ENCODE results near the gene FAM221B.

The FAM221B gene

GRCh38 chr9:35798658-35799374 is 29.7 kb downstream of the FAM221B start:
- no peak for DNase-seq (ENCODE audit: extremely low read depth, insufficient read length)
- Histone ChIP-seq H3K36me3 (ENCODE audit: control insufficient read depth, insufficient read depth, low read length) (peaks cover 3% of the 10 kb centered on the region), H3K27me3 (replicated peaks; ENCODE audit: control insufficient read depth, insufficient read depth, low read length) (no peaks in the 10 kb centered on the region), H3K4me3 (replicated peaks; ENCODE audit: low read depth, low read length) (no peak overlapping the region)
- no peak for TF ChIP-seq CTCF (IDR thresholded peaks at IDR 0.05; ENCODE audit: insufficient read depth, low read length, poor library complexity, severe bottlenecking)

GRCh38 chr9:35797311-35798109 is 31.0 kb downstream of the FAM221B start:
- H3K27me3 ChIP-seq (replicated peaks; ENCODE audit: control insufficient read depth, insufficient read depth, low read length), result no peaks in the 10 kb centered on the region
- no peak for TF ChIP-seq CTCF (IDR thresholded peaks at IDR 0.05; ENCODE audit: insufficient read depth, low read length, poor library complexity, severe bottlenecking)
- peaks cover 7% of the 10 kb centered on the region for H3K36me3 ChIP-seq (ENCODE audit: control insufficient read depth, insufficient read depth, low read length)
- DNase-seq (ENCODE audit: extremely low read depth, insufficient read length), result no peak
- no peak overlapping the region for H3K4me3 ChIP-seq (replicated peaks; ENCODE audit: low read depth, low read length)

GRCh38 chr9:35795695-35796094 is 32.8 kb downstream of the FAM221B start:
- DNase-seq (ENCODE audit: extremely low read depth, insufficient read length), result no peak
- TF ChIP-seq CTCF (IDR thresholded peaks at IDR 0.05; ENCODE audit: insufficient read depth, low read length, poor library complexity, severe bottlenecking), result no peak

GRCh38 chr9:35793461-35793860 is 35.1 kb downstream of the FAM221B start:
- no peak for TF ChIP-seq CTCF (IDR thresholded peaks at IDR 0.05; ENCODE audit: insufficient read depth, low read length, poor library complexity, severe bottlenecking)

More at GRCh38 chr9:35795695-35796094, 32.8 kb downstream of the FAM221B start:
- Histone ChIP-seq H3K27me3 (replicated peaks; ENCODE audit: control insufficient read depth, insufficient read depth, low read length) (no peaks in the 10 kb centered on the region), H3K4me3 (replicated peaks; ENCODE audit: low read depth, low read length) (no peak overlapping the region), H3K36me3 (ENCODE audit: control insufficient read depth, insufficient read depth, low read length) (peaks cover 7% of the 10 kb centered on the region)

GRCh38 chr9:35792826-35793225 is 35.7 kb downstream of the FAM221B start:
- no peak for DNase-seq (ENCODE audit: extremely low read depth, insufficient read length)
- no peak overlapping the region for H3K4me3 ChIP-seq (replicated peaks; ENCODE audit: low read depth, low read length)
- TF ChIP-seq CTCF (IDR thresholded peaks at IDR 0.05; ENCODE audit: insufficient read depth, low read length, poor library complexity, severe bottlenecking), result no peak
- no peaks in the 10 kb centered on the region for H3K27me3 ChIP-seq (replicated peaks; ENCODE audit: control insufficient read depth, insufficient read depth, low read length)
- H3K36me3 ChIP-seq (ENCODE audit: control insufficient read depth, insufficient read depth, low read length), result peaks cover 5% of the 10 kb centered on the region

More at GRCh38 chr9:35793461-35793860, 35.1 kb downstream of the FAM221B start:
- H3K27me3 ChIP-seq (replicated peaks; ENCODE audit: control insufficient read depth, insufficient read depth, low read length), result no peaks in the 10 kb centered on the region
- DNase-seq (ENCODE audit: extremely low read depth, insufficient read length), result no peak
- H3K4me3 ChIP-seq (replicated peaks; ENCODE audit: low read depth, low read length), result no peak overlapping the region
- peaks cover 5% of the 10 kb centered on the region for H3K36me3 ChIP-seq (ENCODE audit: control insufficient read depth, insufficient read depth, low read length)
